BJ (cell line): Measurements from ENCODE around the gene CLEC20A. TPM values are rescaled to one million over a fixed set of nuclear protein-coding genes. Genes with fewer than 3 reads are reported as not detected.
A peak's percentile ranks its signal among the peaks of the same experiment; 100 is the strongest.

Experiments
- CTCF ChIA-PET: fragments of 350-600 bp; formaldehyde crosslinking; extraction: SDS; loops from one replicate; lab custom pipeline; 2021; ENCODE audit warnings: antibody characterized with exemption, inconsistent platforms; lab: Yijun Ruan, JAX
- POLR2A ChIA-PET: fragments of 300-600 bp; sonication (Branson Sonifier 250); formaldehyde crosslinking; extraction: SDS; loops from one replicate; lab custom pipeline; 2021; ENCODE audit warnings: antibody characterized with exemption; lab: Charles Lee
- DNase-seq: peaks from one replicate; pipeline ENCODE4 v3.0.0-alpha.2; 2011; ENCODE audit warnings: low read depth
- H3K27me3 ChIP-seq: 2 replicates; pipeline ENCODE4 v1.6.0; 2011; ENCODE audit warnings: low read length; ENCODE audit not compliant: control insufficient read depth, insufficient read depth
- H3K36me3 ChIP-seq: 2 replicates; pipeline ENCODE4 v1.5.1; 2011; ENCODE audit warnings: low read length; ENCODE audit not compliant: control insufficient read depth, insufficient read depth
- H3K4me3 ChIP-seq: 2 replicates; pipeline ENCODE4 v1.5.1; 2011; ENCODE audit warnings: low read depth, mild to moderate bottlenecking, control low read depth, low read length
- polyA plus RNA-seq: library from polyadenylated mRNA; depleted of rRNA; stranded (reverse); fragments of >200 nt; gene quantifications from 2 replicates; pipeline ENCODE4 v1.2.3, GENCODE V29; 2011
- TF ChIP-seq, protein P1 (sequence below): IDR thresholded peaks from 2 replicates; pipeline ENCODE4 v1.5.1; 2011; ENCODE audit warnings: low read depth, mild to moderate bottlenecking, control low read depth, inconsistent platforms, low read length, moderate library complexity; ENCODE audit not compliant: insufficient read depth

CLEC20A gene
- polyA plus RNA-seq, 1 experiment = not detected

DNA sequence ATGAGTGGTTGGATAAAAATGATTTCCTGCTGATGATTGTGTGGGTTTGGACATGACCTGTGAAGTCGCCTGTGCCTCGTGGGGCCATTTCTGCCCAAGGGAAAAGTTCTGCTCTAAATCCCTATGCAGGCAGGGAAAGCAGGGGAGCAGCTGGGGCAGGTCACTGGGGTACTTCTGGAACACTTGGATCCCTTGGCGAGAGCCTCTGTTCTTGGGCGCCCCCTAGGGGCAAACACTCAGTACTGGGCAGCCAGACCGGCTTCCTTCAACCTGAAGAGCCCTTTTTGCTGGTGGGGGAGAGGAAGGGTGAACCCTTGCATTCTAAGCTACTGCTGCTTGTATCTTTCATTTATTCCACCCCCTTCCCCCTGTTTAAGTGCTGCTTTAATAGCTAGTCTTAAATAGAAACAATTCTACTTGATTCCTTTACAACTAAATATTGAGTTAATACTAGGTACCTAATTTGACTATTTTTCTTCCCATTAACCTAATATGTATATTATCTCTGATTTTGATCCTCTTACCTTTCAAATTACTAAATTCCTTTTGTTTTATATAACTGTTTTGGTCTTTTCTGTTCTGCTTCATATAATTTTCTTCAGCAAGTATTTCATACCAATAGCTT is 5.1 kb upstream of the CLEC20A start:
- ChIA-PET CTCF (interaction anchor here (0.6 to 8.5 kb wide), 34 partner anchors 9 to 557 kb away, joined by 3 to 111 read pairs (median 6); partner anchors contain the start of gene TEX35), POLR2A (no interaction called here)
- DNase-seq = no peak
- Histone ChIP-seq H3K4me3 (no peak overlapping the region), H3K27me3 (0 out of 2 replicates have a peak, but pooled peaks cover 1% of the 10 kb centered on the region), H3K36me3 (no peaks in the 10 kb centered on the region)
- TF ChIP-seq, protein P1, sequence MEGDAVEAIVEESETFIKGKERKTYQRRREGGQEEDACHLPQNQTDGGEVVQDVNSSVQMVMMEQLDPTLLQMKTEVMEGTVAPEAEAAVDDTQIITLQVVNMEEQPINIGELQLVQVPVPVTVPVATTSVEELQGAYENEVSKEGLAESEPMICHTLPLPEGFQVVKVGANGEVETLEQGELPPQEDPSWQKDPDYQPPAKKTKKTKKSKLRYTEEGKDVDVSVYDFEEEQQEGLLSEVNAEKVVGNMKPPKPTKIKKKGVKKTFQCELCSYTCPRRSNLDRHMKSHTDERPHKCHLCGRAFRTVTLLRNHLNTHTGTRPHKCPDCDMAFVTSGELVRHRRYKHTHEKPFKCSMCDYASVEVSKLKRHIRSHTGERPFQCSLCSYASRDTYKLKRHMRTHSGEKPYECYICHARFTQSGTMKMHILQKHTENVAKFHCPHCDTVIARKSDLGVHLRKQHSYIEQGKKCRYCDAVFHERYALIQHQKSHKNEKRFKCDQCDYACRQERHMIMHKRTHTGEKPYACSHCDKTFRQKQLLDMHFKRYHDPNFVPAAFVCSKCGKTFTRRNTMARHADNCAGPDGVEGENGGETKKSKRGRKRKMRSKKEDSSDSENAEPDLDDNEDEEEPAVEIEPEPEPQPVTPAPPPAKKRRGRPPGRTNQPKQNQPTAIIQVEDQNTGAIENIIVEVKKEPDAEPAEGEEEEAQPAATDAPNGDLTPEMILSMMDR = peak; percentile 97

DNA sequence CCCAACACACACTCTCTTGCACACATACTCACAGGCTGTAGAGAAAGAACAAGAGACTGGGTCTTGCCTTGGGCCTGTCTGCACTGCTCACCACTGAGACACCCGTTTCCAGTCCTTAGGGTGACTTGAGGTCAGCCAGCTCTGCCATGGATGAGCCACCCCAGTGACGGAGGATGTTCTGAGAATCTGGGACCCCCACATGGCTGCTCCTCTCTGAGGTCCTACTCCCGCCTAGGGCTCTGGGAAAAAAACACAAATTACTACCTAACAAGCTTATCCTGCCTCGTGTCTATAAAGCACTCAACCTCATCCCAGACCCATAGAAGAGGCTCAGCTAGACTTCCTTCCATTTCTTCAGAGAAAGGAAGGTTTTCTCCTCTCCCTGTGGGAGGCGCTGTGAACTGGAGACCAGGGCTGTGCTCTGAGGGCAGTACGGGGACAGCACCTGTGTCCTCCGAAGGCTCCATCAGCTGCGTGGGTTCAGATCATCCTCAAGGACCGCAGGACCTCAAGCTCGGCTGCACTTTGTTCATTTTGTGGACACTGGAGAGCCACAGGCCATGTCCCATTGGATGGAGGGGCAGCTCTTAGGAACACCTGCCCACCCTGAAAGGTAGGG is 4.3 kb upstream of the CLEC20A start:
- CTCF ChIA-PET = interaction anchor here (0.7 to 8.5 kb wide), 35 partner anchors 8 to 558 kb away, joined by 3 to 111 read pairs (median 5); partner anchors contain the start of gene TEX35
- POLR2A ChIA-PET = no interaction called here

DNA sequence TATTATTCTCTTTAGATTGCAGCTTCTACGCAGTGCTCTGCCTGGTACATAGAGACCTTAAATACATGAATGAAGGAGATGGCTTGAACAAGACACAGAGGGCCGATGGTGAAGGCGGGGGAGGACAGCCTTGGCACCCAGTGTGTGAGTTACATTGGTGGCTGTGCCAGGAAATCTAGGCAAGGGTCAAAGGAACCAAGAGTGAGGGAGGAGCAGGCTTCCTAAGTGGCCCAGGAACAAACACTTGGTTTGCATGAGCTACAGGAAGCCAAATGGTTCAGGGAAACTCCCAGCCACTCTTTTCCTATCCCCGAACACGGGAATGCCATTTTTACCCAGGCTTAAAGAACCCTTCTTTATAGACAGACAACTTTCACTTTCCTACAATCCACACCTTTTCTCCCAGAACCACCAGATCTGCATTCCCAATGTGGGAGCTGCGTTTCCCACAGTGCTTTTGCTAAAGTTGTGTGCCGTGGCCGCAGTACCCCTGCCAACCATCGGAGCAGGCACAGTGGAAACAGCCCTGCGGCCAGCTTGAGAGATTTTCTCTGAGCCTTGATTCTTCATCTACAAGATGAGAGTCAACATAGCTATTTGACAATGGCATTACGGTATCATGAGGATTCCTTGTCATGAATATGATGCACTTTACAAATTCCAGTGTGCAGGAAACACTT is 3.5 kb upstream of the CLEC20A start:
- POLR2A ChIA-PET = no interaction called here
- TF ChIP-seq, protein P1 = peak; percentile 27; the same call in 1 of the 2 replicates
- DNase-seq = no peak
- CTCF ChIA-PET = interaction anchor here (0.7 to 8.5 kb wide), 21 partner anchors 7 to 552 kb away, joined by 3 to 111 read pairs (median 15); partner anchors contain the start of gene TEX35
- Histone ChIP-seq H3K27me3 (0 out of 2 replicates have a peak, but pooled peaks cover 1% of the 10 kb centered on the region), H3K4me3 (no peak overlapping the region), H3K36me3 (no peaks in the 10 kb centered on the region)

More for the DNA sequence above, 4.3 kb upstream of the CLEC20A start:
- TF ChIP-seq, protein P1 = no peak
- Histone ChIP-seq H3K36me3 (no peaks in the 10 kb centered on the region), H3K4me3 (no peak overlapping the region), H3K27me3 (0 out of 2 replicates have a peak, but pooled peaks cover 1% of the 10 kb centered on the region)
- no peak for DNase-seq

DNA sequence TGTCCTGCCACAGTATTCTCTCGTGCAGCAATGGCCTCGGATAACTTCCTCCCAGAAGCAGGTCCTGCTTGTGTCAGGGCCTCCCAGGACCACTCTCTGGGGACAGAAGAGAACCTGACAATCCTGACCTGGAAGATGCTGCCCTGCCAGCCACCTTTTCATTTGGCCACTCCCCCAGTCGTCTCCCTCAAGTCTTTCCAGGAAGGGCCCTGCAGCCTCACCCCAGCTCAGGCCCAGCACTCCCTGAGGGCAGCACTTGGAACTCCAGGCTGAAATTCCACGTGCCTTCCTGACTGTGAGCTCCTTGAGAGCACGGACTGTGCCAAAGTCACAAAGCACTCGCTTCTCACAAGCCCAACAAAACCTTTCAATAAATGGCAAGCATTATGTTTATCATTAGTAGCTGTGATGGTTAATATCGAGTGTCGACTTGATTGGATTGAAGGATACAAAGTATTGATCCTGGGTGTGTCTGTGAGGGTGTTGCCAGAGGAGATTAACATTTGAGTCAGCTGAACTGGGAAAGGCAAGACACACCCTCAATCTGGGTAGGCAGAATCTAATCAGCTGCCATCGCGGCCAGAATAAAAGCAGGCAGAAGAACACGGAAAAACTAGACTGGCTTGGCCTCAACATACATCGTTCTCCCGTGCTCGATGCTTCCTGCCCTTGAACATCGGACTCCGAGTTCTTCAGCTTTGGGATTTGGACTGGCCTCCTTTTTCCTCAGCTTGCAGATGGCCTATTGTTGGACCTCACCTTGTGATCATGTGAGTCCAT is 2.3 kb upstream of the CLEC20A start:
- no peaks in the 10 kb centered on the region for H3K36me3 ChIP-seq
- ChIA-PET CTCF (interaction anchor here (1.3 to 8.5 kb wide), 6 partner anchors 9 to 200 kb away, joined by 3 to 111 read pairs (median 60); partner anchors contain the start of gene TEX35), POLR2A (no interaction called here)
- H3K27me3 ChIP-seq = no peaks in the 10 kb centered on the region
- no peak for DNase-seq
- TF ChIP-seq, protein P1 = no peak
- H3K4me3 ChIP-seq = no peak overlapping the region
